NCI-H345 treated with DMSO at 0.1 percent for 48 hours (cell line): ENCODE measurements around the gene CACNA1G.

Source experiments
- DNase-seq: peaks from one replicate; lab custom pipeline; 2025; ENCODE audit not compliant: unreplicated experiment; lab: John Stamatoyannopoulos, UW

Gene CACNA1G

DNA sequence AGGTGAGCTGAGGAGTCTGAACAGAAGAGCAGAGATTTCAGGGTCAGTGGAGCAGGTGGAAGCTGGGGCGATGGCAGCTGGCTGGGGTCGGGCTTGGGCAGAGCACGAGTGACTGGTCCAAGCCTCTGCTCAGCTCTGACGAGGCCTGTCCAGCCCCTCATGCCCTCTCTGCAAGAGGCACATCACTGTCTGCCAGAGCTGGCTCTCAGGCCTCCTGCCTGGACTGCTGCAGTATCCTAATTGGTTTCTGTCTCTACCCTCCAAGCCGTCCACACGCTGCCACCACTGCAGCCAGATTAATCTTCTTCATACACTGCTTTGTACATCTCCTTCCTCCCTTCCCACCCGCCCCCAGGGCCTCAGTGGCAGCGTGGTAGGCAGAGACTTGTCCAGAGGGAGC, 25.4 kb downstream of the CACNA1G start:
- DNase-seq, result no peak

DNA sequence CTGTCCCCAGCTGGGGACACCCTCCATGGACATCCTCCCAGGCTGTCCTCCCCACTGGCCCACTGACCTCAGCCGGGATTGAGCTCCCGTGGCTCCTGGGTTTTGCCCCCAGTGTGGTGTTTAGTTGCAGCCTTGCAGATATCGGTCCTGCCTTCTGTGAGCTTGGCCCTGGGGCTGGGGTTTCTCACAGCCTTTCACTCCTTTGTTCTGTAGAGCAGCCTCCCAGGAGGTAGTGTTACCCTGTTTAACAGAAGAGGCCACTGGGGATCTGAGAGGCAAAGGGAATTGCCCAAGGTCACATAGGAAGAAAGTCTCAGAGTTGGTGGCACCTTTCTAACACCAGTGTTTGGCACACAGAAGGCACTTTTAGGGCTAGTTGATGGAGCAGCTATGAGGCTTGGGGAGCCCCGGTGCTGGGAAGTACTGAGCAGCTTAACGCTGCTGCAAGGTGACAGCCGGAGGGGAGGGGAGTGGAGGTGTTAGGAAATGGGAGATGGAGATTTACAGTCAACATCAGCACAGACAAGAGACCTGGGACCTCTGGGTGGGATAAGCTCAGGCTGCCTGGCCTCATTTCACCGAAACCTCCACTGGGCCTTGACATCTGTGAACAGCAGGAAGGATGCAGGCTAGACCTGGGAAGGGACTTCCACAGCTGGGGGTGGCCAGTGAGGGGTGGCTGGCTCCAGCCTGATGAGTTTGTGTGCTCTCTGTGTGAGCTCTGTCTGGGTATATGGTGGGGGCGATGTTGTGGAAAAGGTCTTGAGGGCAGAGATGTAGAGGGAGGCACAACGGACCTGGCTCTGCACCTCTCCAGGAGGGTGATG, 26.1 kb downstream of the CACNA1G start:
- DNase-seq, result no peak

GRCh38 chr17:50587571-50587970, 27.1 kb downstream of the CACNA1G start:
- no peak for DNase-seq

DNA sequence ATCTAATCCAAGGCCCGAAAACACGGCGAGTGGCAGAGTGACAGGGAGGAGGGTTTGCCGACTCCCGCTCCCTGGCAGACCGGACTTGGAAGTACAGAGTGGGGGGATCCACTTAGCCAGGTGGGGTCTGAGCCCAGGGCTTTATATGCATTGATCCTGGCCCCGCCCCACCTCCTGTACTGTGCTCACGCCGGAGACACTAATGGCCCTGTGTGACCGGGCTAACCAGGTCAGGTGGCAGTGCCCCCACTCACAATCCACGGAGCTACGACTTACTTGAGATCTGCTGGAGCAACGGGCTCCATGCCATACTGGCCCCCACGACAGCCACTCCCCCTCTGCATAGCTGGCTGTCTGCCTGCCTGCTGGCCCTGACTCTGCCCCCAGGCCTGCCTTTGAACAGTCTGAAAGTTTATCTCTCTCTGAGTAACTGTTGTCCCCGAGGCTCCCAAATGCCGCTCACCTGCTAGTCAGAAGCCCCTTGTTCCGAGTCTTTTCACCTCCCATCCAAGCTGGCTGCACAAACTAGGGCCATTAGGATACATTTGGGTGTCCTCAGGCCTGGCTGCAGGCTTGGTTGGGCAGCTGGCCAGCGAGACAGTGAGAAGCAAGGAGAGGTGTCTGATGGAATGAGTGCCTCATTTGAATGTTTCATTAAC, 28.0 kb downstream of the CACNA1G start:
- no peak for DNase-seq

DNA sequence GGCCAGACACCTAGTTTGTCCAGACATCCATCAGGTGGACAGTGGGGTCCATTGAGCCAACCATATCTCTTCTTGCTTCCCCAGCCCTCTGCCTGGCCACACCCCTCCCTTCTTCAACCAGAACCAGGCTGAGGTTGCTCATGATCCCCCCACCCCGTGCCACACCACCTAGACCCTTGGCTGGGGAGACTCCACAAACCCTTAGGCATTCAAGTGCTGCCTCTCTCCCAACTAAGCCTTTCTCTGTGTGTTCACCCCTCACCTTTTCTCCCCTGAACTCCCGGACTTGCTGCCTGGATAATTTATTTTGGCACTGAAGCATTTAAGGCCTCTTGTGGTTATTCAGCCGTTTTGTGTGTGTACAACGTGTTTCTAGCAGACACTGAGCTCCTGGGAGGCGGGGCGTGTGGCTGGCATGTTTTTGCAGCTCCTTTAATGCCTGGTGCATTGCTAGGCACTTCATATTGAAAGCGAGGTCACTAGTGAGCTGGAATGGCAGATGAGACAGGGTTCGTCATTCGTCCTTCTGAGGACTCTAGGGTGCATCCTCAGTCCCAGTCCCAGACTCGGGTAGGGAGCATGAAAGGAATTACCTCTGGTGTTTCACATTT, 28.7 kb downstream of the CACNA1G start:
- DNase-seq, result no peak

- DNase-seq, result no peak
Observed at GRCh38 chr17:50590946-50591737, 30.6 kb downstream of the CACNA1G start.

DNA sequence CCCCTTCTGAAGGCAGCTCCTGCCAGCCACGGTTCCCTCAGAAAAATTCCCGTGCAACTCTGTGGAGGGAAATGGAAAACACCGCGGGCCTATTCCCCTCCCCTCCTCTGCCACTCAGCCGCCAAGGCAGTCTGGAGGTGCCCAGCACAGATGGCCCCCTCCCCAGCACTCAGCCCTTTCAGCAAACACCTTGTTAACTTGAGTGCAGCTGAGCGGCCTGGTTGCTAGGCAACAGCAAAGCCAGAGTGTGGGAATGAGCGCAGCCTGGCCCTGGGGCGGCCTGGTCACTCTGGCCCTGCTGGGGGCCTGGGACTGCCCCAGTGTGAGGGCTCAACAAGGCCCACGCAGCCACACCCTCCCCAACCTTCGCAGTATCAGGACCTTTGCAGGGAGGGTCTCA, 32.8 kb downstream of the CACNA1G start:
- DNase-seq, result peak; percentile 35

- no peak for DNase-seq
Observed at GRCh38 chr17:50594128-50594823, 33.8 kb downstream of the CACNA1G start.

DNA sequence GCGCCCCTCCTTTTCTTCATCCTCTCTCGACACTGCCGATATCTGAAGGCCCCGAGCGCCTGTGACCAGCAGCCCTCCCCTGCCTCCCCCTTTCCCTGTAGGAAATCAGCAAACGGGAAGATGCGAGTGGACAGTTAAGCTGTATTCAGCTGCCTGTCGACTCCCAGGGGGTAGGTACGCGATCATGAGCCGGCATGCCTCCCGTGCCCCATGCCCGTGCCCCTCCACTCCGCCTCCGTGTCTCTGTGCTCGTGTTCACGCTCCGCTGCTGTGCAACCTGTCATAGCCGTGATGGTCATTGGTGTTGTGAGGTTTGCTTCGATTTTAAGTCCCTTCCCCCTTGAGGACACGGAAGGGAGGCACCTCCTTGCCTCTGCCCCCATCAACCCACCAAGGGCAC, 34.4 kb downstream of the CACNA1G start:
- DNase-seq, result no peak

DNA sequence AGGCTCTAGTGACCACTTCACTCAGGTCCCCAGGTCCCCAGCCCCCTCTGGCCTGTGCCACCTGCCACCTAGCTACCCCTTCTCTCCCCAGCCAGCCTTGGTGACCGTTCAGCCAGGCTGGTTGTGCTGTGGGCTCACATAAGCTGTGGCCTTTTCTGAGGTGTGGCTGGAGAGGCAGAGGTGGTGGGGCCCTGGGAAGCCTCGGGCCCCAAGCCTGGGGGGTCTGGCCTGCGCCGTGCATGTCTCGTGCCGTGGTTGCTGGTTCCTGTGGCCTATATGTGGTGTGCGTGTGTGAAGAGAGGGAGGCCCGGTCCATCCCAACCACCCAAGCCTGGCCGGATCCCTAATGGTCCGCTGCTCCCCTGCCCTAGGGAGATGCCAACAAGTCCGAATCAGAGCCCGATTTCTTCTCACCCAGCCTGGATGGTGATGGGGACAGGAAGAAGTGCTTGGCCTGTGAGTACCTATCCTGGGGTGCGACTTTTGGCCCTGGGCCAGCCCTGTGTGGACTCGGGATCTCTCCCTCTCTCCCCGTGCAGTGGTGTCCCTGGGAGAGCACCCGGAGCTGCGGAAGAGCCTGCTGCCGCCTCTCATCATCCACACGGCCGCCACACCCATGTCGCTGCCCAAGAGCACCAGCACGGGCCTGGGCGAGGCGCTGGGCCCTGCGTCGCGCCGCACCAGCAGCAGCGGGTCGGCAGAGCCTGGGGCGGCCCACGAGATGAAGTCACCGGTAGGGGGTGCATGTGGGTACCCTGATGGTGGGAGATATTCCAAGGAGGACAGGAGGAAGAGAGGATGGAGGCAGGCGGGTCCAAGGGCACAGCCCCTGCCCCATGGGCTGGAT, 35.9 kb downstream of the CACNA1G start:
- DNase-seq, result no peak

- DNase-seq, result no peak
Observed at GRCh38 chr17:50598487-50598886, 38.0 kb downstream of the CACNA1G start.

- DNase-seq, result no peak
Observed at GRCh38 chr17:50599606-50600005, 39.1 kb downstream of the CACNA1G start.

DNA sequence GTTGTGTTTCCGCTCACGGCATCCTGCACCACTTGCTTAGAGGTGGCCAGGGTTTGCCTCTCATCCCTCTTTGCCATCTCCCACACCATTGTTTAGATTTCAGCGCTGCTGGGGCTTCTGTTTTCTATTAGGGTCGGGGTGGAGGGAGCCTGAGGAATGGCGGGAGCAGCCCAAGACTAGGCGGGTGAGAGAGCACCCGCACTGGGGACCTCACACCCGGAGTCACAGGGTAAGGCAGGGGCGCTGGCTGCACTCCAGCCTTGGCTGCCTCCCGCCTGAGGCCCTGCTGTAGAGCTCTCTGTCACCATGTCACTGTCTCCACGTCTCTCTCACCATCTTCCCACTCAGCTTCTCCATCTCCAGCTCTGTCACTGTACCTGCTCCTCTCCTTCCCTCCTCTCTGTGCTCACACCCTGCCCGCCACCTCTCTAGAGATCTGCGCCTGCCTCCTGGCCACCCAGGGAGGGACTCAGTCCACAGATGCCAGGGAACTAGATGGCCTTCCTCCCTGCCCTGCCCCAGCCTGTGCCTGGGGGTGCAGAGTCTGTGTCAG, 41.4 kb downstream of the CACNA1G start:
- no peak for DNase-seq

DNA sequence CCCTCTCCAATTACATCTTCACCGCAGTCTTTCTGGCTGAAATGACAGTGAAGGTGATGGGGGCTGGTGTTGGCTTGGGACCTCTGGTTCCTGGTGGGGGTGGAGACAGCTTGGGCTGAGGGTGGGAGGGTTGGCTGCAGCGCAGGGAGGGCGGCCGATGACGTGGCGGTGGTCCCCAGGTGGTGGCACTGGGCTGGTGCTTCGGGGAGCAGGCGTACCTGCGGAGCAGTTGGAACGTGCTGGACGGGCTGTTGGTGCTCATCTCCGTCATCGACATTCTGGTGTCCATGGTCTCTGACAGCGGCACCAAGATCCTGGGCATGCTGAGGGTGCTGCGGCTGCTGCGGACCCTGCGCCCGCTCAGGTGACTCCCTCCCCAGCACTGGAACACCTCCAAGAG, 42.3 kb downstream of the CACNA1G start:
- no peak for DNase-seq

DNA sequence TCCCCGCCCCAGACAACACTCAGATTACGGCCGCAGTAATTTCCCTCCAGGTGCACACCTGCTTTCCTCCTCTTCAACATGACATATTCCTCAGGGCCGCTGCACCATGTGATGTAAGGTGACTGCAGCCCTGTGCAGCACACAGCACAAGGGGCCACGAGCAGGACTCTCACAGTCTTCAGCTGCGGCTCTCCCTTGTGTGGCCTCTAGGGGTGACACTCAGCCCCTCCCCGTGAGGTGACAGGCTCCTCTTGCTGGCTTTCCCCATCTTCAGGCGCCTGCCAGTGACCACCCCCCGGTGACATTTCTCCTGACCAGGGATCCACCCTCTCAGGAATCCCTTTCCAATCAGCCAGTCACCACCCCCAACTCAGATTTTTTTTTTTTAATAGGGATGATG, 42.8 kb downstream of the CACNA1G start:
- no peak for DNase-seq

- no peak for DNase-seq
Observed at GRCh38 chr17:50604513-50604912, 44.0 kb downstream of the CACNA1G start.

- no peak for DNase-seq
Observed at GRCh38 chr17:50605429-50605828, 44.9 kb downstream of the CACNA1G start.

DNA sequence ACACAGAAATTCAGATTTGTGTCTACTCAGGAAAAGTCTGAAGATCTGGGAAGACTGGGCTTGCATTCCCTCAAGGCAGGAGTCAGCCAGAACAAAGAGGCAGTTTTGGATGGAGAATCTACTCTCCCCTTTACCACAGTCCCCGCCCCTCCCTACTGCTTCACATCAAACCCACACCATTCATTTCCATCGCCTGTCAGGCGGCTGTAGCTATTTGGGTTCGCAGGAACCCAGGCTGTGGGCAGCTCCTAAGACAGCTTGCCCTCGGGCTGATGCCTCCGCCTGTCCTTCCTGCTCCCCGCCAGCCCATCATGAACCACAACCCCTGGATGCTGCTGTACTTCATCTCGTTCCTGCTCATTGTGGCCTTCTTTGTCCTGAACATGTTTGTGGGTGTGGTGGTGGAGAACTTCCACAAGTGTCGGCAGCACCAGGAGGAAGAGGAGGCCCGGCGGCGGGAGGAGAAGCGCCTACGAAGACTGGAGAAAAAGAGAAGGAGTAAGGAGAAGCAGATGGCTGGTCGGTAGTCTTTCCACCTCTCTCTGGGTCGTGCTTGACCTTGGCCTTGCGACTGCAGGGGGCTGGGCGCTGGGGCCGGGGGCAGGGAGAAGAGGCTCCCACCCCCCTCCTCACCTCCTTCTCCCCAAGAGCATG, 47.1 kb downstream of the CACNA1G start:
- DNase-seq, result no peak
